GM12878 (cell line): ENCODE data around the gene COL24A1. TPM values are rescaled to one million over a fixed set of nuclear protein-coding genes. Genes with fewer than 3 reads are reported as not detected.

ENCODE experiments used
- ATAC-seq: fragments of 200-7000 bp; cut with Tn5 transposase; 3 replicates; pipeline ENCODE4 v1.9.1; 2020; ENCODE audit warnings: mild to moderate bottlenecking, moderate library complexity
- BruUV-seq: library from RNA; stranded (reverse); fragments of 400-500 nt; replicated peaks from 2 replicates; lab custom pipeline; 2021; lab: Mats Ljungman, UMichigan
- CTCF ChIA-PET: fragments of 300-600 bp; sonication (Branson Sonifier 250); formaldehyde crosslinking; extraction: SDS; loops from one replicate; lab custom pipeline; 2021; ENCODE audit warnings: inconsistent platforms; lab: Yijun Ruan, JAX
- POLR2A ChIA-PET: fragments of 350-600 bp; formaldehyde crosslinking; extraction: SDS; loops from one replicate; lab custom pipeline; 2021; ENCODE audit warnings: inconsistent platforms; lab: Charles Lee
- RAD21 ChIA-PET: fragments of 300-600 bp; sonication (Branson Sonifier 250); formaldehyde crosslinking; loops from one replicate; lab custom pipeline; 2023; ENCODE audit warnings: antibody characterized with exemption; ENCODE audit not compliant: unreplicated experiment; lab: Charles Lee
- SMC1A ChIA-PET: fragments of 300-600 bp; sonication (Branson Sonifier 250); formaldehyde crosslinking; loops from one replicate; lab custom pipeline; 2023; ENCODE audit not compliant: unreplicated experiment, uncharacterized antibody; lab: Charles Lee
- DNase-seq: peaks from one replicate; pipeline ENCODE4 v3.0.0-alpha.2; 2011; ENCODE audit warnings: low read depth, low spot score
- FAIRE-seq: peaks from 3 replicates; lab custom pipeline; 2011; peaks lifted over from hg19 to GRCh38; lab: Jason Lieb, UNC
- H2AFZ ChIP-seq: 2 replicates; pipeline ENCODE4 v1.6.0; 2011; ENCODE audit warnings: low read depth, low read length, control low read depth; ENCODE audit not compliant: control insufficient read depth
- H3K27ac ChIP-seq: 2 replicates; pipeline ENCODE4 v1.5.1; 2011; ENCODE audit warnings: control low read depth; ENCODE audit not compliant: control insufficient read depth, insufficient read depth
- H3K27me3 ChIP-seq, 2 experiments: replicated peaks in 1 of 2; 2 replicates each; pipeline versions ENCODE4 v1.6.0 to v1.6.1; 2011; ENCODE audit warnings: low read length in 1 of 2; ENCODE audit not compliant: control insufficient read depth in 2 of 2, insufficient read depth in 2 of 2
- H3K36me3 ChIP-seq, 2 experiments: 2 replicates each; pipeline ENCODE4 v1.5.1; 2011; ENCODE audit warnings: low read length in 1 of 2; ENCODE audit not compliant: control insufficient read depth in 2 of 2, insufficient read depth in 2 of 2
- H3K4me1 ChIP-seq: 2 replicates; pipeline ENCODE4 v1.6.1; 2011; ENCODE audit warnings: mild to moderate bottlenecking, low read length, moderate library complexity, mixed read lengths; ENCODE audit not compliant: control insufficient read depth, insufficient read depth
- H3K4me2 ChIP-seq: 2 replicates; pipeline ENCODE4 v1.6.0; 2011; ENCODE audit warnings: control low read depth; ENCODE audit not compliant: control insufficient read depth, insufficient read depth
- H3K4me3 ChIP-seq: fragments of 200-600 bp; sonication (generic); 2 replicates; pipeline ENCODE4 v1.5.1; 2016
- H3K79me2 ChIP-seq: 2 replicates; pipeline ENCODE4 v1.6.0; 2011; ENCODE audit warnings: low read length; ENCODE audit not compliant: control insufficient read depth, insufficient read depth
- H3K9ac ChIP-seq: 2 replicates; pipeline ENCODE4 v1.8.0; 2011; ENCODE audit warnings: low read length, control low read depth, mixed read lengths; ENCODE audit not compliant: control insufficient read depth, insufficient read depth
- H3K9me3 ChIP-seq: replicated peaks from 3 replicates; pipeline ENCODE4 v1.5.1; 2011; ENCODE audit warnings: mild to moderate bottlenecking, low read length; ENCODE audit not compliant: control insufficient read depth, insufficient read depth
- H4K20me1 ChIP-seq: 2 replicates; pipeline ENCODE4 v1.6.0; 2011; ENCODE audit not compliant: control insufficient read depth, insufficient read depth
- BRCA1 ChIP-seq: IDR thresholded peaks from 2 replicates; pipeline ENCODE4 v1.6.1; 2011; ENCODE audit warnings: low read depth, low read length, improper control_type of control experiment
- EED ChIP-seq: sonication (generic); IDR thresholded peaks from 2 replicates; pipeline ENCODE4 v1.6.1; 2016; ENCODE audit warnings: antibody characterized with exemption, low read depth
- EP300 ChIP-seq, 2 experiments: fragments of 150-350 bp in 1 of 2; IDR thresholded peaks; 2 replicates each; pipeline ENCODE4 v1.6.1; 2011 to 2012; ENCODE audit warnings: low read depth in 2 of 2, low read length in 2 of 2, borderline replicate concordance in 1 of 2, improper control_type of control experiment in 1 of 2, inconsistent platforms in 1 of 2; ENCODE audit not compliant: control insufficient read depth in 1 of 2
- POLR2AphosphoS2 ChIP-seq: IDR thresholded peaks from 2 replicates; pipeline ENCODE4 v1.6.1; 2011; ENCODE audit warnings: low read depth, mild to moderate bottlenecking, low read length, improper control_type of control experiment, moderate library complexity
- RFX5 ChIP-seq: IDR thresholded peaks from 2 replicates; pipeline ENCODE4 v1.6.1; 2011; ENCODE audit warnings: low read depth, low read length, improper control_type of control experiment
- SP1 ChIP-seq: IDR thresholded peaks from one replicate; pipeline ENCODE4 v1.6.1; 2011; ENCODE audit warnings: low read depth, low read length
- ZZZ3 ChIP-seq: IDR thresholded peaks from 2 replicates; pipeline ENCODE4 v1.6.1; 2011; ENCODE audit warnings: low read depth; ENCODE audit not compliant: control insufficient read depth, insufficient read length
- WGBS: methylation state at CpG from one replicate; pipeline ENCODE4 v1.1.6; 2016; ENCODE audit warnings: low lambda C conversion rate; ENCODE audit not compliant: insufficient replicate concordance, insufficient coverage; ENCODE audit errors: missing lambda C conversion rate; 5-methylcytosine and 5-hydroxymethylcytosine counted together
- in situ Hi-C: fragments of 300-500 bp; cut with MboI; formaldehyde crosslinking; loops from 9 replicates; pipeline ENCODE4 v1.14.3; 2018; ENCODE audit warnings: mixed read lengths
- intact Hi-C: fragments of 100-400 bp; cut with micrococcal nuclease; formaldehyde crosslinking; loops from one replicate; pipeline ENCODE4 v1.14.2; 2022; ENCODE audit not compliant: unreplicated experiment
- polyA plus RNA-seq, 11 experiments: library from polyadenylated mRNA; depleted of rRNA in 4 of 11; unstranded in 6 of 11; stranded (reverse) in 5 of 11; fragments of >200 nt; fragmentation: Nextera tagmentation in 4 of 11; fragmentation: Illumina TruSeq in 1 of 11; extraction: Ambion mirVana in 4 of 11; extraction: Trizol in 1 of 11; gene quantifications; 1 replicate in 1 of 11; 2 replicates in 10 of 11; pipeline versions ENCODE4 v1.2.1 to v1.2.3, GENCODE V29; 2011 to 2016; ENCODE audit warnings: inconsistent platforms in 2 of 11, missing spikeins in 2 of 11, low read depth in 1 of 11
- total RNA-seq, 4 experiments: library from RNA; depleted of rRNA in 3 of 4; stranded (reverse); fragments of >200 nt in 3 of 4; fragmentation: Illumina TruSeq in 1 of 4; extraction: Trizol in 1 of 4; gene quantifications; 2 replicates each; pipeline versions ENCODE4 v1.2.1 to v1.2.3, GENCODE V29; 2013 to 2021
- TF ChIP-seq, protein P1 (sequence below): IDR thresholded peaks from 2 replicates; pipeline ENCODE4 v1.6.1; 2012; ENCODE audit warnings: low read depth, low read length, improper control_type of control experiment
- TF ChIP-seq, protein P2 (sequence below): IDR thresholded peaks from 2 replicates; pipeline ENCODE4 v1.6.1; 2012; ENCODE audit warnings: low read depth, low read length, improper control_type of control experiment

The COL24A1 gene
- total and polyA plus RNA-seq, 10 of the 15 experiments (the other 5 are each of a cell fraction or from before 2014, with no cell fraction given), result 0.19 to 4.1 (median 2.0) TPM

DNA sequence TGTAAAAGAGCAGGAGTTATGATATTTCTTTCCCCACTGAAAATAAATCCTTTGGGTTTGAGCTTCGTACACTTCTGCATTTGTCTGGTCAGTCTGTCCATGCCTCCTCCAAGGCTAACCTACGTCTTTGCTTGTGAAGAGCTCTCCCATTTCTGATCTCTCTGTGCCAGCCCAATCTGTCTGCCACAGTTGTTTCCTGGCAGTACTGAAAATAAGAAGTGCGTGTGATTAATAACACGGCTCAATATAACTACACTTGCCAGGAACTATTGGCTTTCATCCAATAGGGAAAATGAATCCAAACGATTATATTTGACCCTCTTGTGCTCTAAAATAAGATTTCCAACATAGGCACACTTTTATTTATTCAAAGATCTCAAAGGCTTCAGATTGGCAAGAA is 19.2 kb upstream of the COL24A1 start:
- no peak for TF ChIP-seq EP300 (IDR thresholded peaks at IDR 0.05; ENCODE audit: borderline replicate concordance in 1 of 2, control insufficient read depth in 1 of 2, low read depth in 2 of 2, low read length in 2 of 2)
- TF ChIP-seq, protein P1, sequence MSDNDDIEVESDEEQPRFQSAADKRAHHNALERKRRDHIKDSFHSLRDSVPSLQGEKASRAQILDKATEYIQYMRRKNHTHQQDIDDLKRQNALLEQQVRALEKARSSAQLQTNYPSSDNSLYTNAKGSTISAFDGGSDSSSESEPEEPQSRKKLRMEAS, result no peak
- TF ChIP-seq EED, result no peak
- TF ChIP-seq, protein P2, sequence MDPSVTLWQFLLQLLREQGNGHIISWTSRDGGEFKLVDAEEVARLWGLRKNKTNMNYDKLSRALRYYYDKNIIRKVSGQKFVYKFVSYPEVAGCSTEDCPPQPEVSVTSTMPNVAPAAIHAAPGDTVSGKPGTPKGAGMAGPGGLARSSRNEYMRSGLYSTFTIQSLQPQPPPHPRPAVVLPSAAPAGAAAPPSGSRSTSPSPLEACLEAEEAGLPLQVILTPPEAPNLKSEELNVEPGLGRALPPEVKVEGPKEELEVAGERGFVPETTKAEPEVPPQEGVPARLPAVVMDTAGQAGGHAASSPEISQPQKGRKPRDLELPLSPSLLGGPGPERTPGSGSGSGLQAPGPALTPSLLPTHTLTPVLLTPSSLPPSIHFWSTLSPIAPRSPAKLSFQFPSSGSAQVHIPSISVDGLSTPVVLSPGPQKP, result no peak
- no peak for TF ChIP-seq ZZZ3
- no peak for TF ChIP-seq BRCA1
- TF ChIP-seq SP1, result no peak
- no peak for TF ChIP-seq POLR2AphosphoS2
- TF ChIP-seq RFX5, result no peak
- TF ChIP-seq, all 136 proteins: peak for 0
- Histone ChIP-seq H3K36me3 (no peaks in the 10 kb centered on the region), H3K4me1 (no peaks in the 10 kb centered on the region), H3K79me2 (no peaks in the 10 kb centered on the region), H3K27ac (no peak overlapping the region), H3K9me3 (no peaks in the 10 kb centered on the region), H3K9ac (no peak overlapping the region), H2AFZ (no peak overlapping the region), H3K4me3 (no peak overlapping the region), H4K20me1 (no peaks in the 10 kb centered on the region), H3K4me2 (no peak overlapping the region), H3K27me3 (no peaks in the 10 kb centered on the region)
- RAD21 ChIA-PET, result no interaction called here
- SMC1A ChIA-PET, result interaction anchor here (0.7 kb wide), 1 partner anchor 16 kb away, joined by 3 read pairs; no protein-coding TSS in a partner anchor
- BruUV-seq, result no TSS peak
- DNase-seq, result no peak
- no peak for FAIRE-seq
- no peak for ATAC-seq
- intact Hi-C loops, result no loop called here
- POLR2A ChIA-PET, result no interaction called here
- 25% methylated on average over 5 of the region's 5 CpGs for WGBS
- CTCF ChIA-PET, result no interaction called here
- in situ Hi-C loops, result no loop called here
